GM12878 (cell line): ENCODE results near the gene MFSD11. TPM values are rescaled to one million over a fixed set of nuclear protein-coding genes. Genes with fewer than 3 reads are reported as not detected.

Experiments
- ATAC-seq: fragments of 200-7000 bp; cut with Tn5 transposase; 3 replicates; pipeline ENCODE4 v1.9.1; 2020; ENCODE audit warnings: mild to moderate bottlenecking, moderate library complexity
- BruUV-seq: library from RNA; stranded (reverse); fragments of 400-500 nt; replicated peaks from 2 replicates; lab custom pipeline; 2021; lab: Mats Ljungman, UMichigan
- CTCF ChIA-PET: fragments of 300-600 bp; sonication (Branson Sonifier 250); formaldehyde crosslinking; extraction: SDS; loops from one replicate; lab custom pipeline; 2021; ENCODE audit warnings: inconsistent platforms; lab: Yijun Ruan, JAX
- POLR2A ChIA-PET: fragments of 350-600 bp; formaldehyde crosslinking; extraction: SDS; loops from one replicate; lab custom pipeline; 2021; ENCODE audit warnings: inconsistent platforms; lab: Charles Lee
- RAD21 ChIA-PET: fragments of 300-600 bp; sonication (Branson Sonifier 250); formaldehyde crosslinking; loops from one replicate; lab custom pipeline; 2023; ENCODE audit warnings: antibody characterized with exemption; ENCODE audit not compliant: unreplicated experiment; lab: Charles Lee
- SMC1A ChIA-PET: fragments of 300-600 bp; sonication (Branson Sonifier 250); formaldehyde crosslinking; loops from one replicate; lab custom pipeline; 2023; ENCODE audit not compliant: unreplicated experiment, uncharacterized antibody; lab: Charles Lee
- DNase-seq: peaks from one replicate; pipeline ENCODE4 v3.0.0-alpha.2; 2011; ENCODE audit warnings: low read depth, low spot score
- FAIRE-seq: peaks from 3 replicates; lab custom pipeline; 2011; peaks lifted over from hg19 to GRCh38; lab: Jason Lieb, UNC
- H2AFZ ChIP-seq: 2 replicates; pipeline ENCODE4 v1.6.0; 2011; ENCODE audit warnings: low read depth, low read length, control low read depth; ENCODE audit not compliant: control insufficient read depth
- H3K27ac ChIP-seq: 2 replicates; pipeline ENCODE4 v1.5.1; 2011; ENCODE audit warnings: control low read depth; ENCODE audit not compliant: control insufficient read depth, insufficient read depth
- H3K27me3 ChIP-seq, 2 experiments: replicated peaks in 1 of 2; 2 replicates each; pipeline versions ENCODE4 v1.6.0 to v1.6.1; 2011; ENCODE audit warnings: low read length in 1 of 2; ENCODE audit not compliant: control insufficient read depth in 2 of 2, insufficient read depth in 2 of 2
- H3K36me3 ChIP-seq, 2 experiments: 2 replicates each; pipeline ENCODE4 v1.5.1; 2011; ENCODE audit warnings: low read length in 1 of 2; ENCODE audit not compliant: control insufficient read depth in 2 of 2, insufficient read depth in 2 of 2
- H3K4me1 ChIP-seq: 2 replicates; pipeline ENCODE4 v1.6.1; 2011; ENCODE audit warnings: mild to moderate bottlenecking, low read length, moderate library complexity, mixed read lengths; ENCODE audit not compliant: control insufficient read depth, insufficient read depth
- H3K4me2 ChIP-seq: 2 replicates; pipeline ENCODE4 v1.6.0; 2011; ENCODE audit warnings: control low read depth; ENCODE audit not compliant: control insufficient read depth, insufficient read depth
- H3K4me3 ChIP-seq: fragments of 200-600 bp; sonication (generic); 2 replicates; pipeline ENCODE4 v1.5.1; 2016
- H3K79me2 ChIP-seq: 2 replicates; pipeline ENCODE4 v1.6.0; 2011; ENCODE audit warnings: low read length; ENCODE audit not compliant: control insufficient read depth, insufficient read depth
- H3K9ac ChIP-seq: 2 replicates; pipeline ENCODE4 v1.8.0; 2011; ENCODE audit warnings: low read length, control low read depth, mixed read lengths; ENCODE audit not compliant: control insufficient read depth, insufficient read depth
- H3K9me3 ChIP-seq: replicated peaks from 3 replicates; pipeline ENCODE4 v1.5.1; 2011; ENCODE audit warnings: mild to moderate bottlenecking, low read length; ENCODE audit not compliant: control insufficient read depth, insufficient read depth
- H4K20me1 ChIP-seq: 2 replicates; pipeline ENCODE4 v1.6.0; 2011; ENCODE audit not compliant: control insufficient read depth, insufficient read depth
- ATF7 ChIP-seq: fragments of 450-650 bp; IDR thresholded peaks from 2 replicates; pipeline ENCODE4 v1.6.1; 2016; ENCODE audit warnings: low read depth, mild to moderate bottlenecking
- EGR1 ChIP-seq, 2 experiments: IDR thresholded peaks; 1 replicate in 1 of 2; 2 replicates in 1 of 2; pipeline ENCODE4 v1.6.1; 2011 to 2012; ENCODE audit warnings: low read depth in 2 of 2, low read length in 2 of 2, borderline replicate concordance in 1 of 2, mild to moderate bottlenecking in 1 of 2, moderate library complexity in 1 of 2
- GATAD2B ChIP-seq: fragments of 450-650 bp; conservative IDR thresholded peaks from 2 replicates; pipeline ENCODE4 v1.6.1; 2017; ENCODE audit warnings: low read depth, mild to moderate bottlenecking, moderate library complexity
- KLF5 ChIP-seq: fragments of 450-650 bp; IDR thresholded peaks from 2 replicates; pipeline ENCODE4 v1.6.1; 2014; ENCODE audit warnings: mild to moderate bottlenecking; ENCODE audit not compliant: partially characterized antibody
- MYC ChIP-seq: IDR thresholded peaks from 2 replicates; pipeline ENCODE4 v1.6.1; 2011; ENCODE audit warnings: mild to moderate bottlenecking, low read length, moderate library complexity, inconsistent platforms; ENCODE audit not compliant: insufficient read depth, insufficient replicate concordance, insufficient read length, severe bottlenecking
- NBN ChIP-seq: fragments of 450-650 bp; IDR thresholded peaks from 2 replicates; pipeline ENCODE4 v1.6.1; 2016
- NR2C2 ChIP-seq: IDR thresholded peaks from 2 replicates; pipeline ENCODE4 v1.6.1; 2011; ENCODE audit warnings: borderline replicate concordance, low read depth; ENCODE audit not compliant: control insufficient read depth, insufficient read length
- PAX8 ChIP-seq: fragments of 450-650 bp; IDR thresholded peaks from 2 replicates; pipeline ENCODE4 v1.6.1; 2017; ENCODE audit warnings: mild to moderate bottlenecking, moderate library complexity
- RBBP5 ChIP-seq: fragments of 200-600 bp; sonication (generic); conservative IDR thresholded peaks from 2 replicates; pipeline ENCODE4 v1.6.1; 2016
- SMAD1 ChIP-seq: fragments of 450-650 bp; IDR thresholded peaks from 2 replicates; pipeline ENCODE4 v1.6.1; 2018; ENCODE audit warnings: mild to moderate bottlenecking, low read depth; ENCODE audit not compliant: partially characterized antibody
- SUPT20H ChIP-seq: IDR thresholded peaks from 2 replicates; pipeline ENCODE4 v1.6.1; 2011; ENCODE audit warnings: low read depth, mild to moderate bottlenecking, low read length, moderate library complexity, borderline replicate concordance; ENCODE audit not compliant: control insufficient read depth
- TBL1XR1 ChIP-seq: IDR thresholded peaks from 2 replicates; pipeline ENCODE4 v1.6.1; 2012; ENCODE audit warnings: low read depth, low read length, improper control_type of control experiment
- ZNF274 ChIP-seq: IDR thresholded peaks from one replicate; pipeline ENCODE4 v1.8.0; 2011; ENCODE audit not compliant: insufficient read length, insufficient read depth
- WGBS: methylation state at CpG from one replicate; pipeline ENCODE4 v1.1.6; 2016; ENCODE audit warnings: low lambda C conversion rate; ENCODE audit not compliant: insufficient replicate concordance, insufficient coverage; ENCODE audit errors: missing lambda C conversion rate; 5-methylcytosine and 5-hydroxymethylcytosine counted together
- in situ Hi-C: fragments of 300-500 bp; cut with MboI; formaldehyde crosslinking; loops from 9 replicates; pipeline ENCODE4 v1.14.3; 2018; ENCODE audit warnings: mixed read lengths
- intact Hi-C: fragments of 100-400 bp; cut with micrococcal nuclease; formaldehyde crosslinking; loops from one replicate; pipeline ENCODE4 v1.14.2; 2022; ENCODE audit not compliant: unreplicated experiment
- polyA plus RNA-seq, 11 experiments: library from polyadenylated mRNA; depleted of rRNA in 4 of 11; unstranded in 6 of 11; stranded (reverse) in 5 of 11; fragments of >200 nt; fragmentation: Nextera tagmentation in 4 of 11; fragmentation: Illumina TruSeq in 1 of 11; extraction: Ambion mirVana in 4 of 11; extraction: Trizol in 1 of 11; gene quantifications; 1 replicate in 1 of 11; 2 replicates in 10 of 11; pipeline versions ENCODE4 v1.2.1 to v1.2.3, GENCODE V29; 2011 to 2016; ENCODE audit warnings: inconsistent platforms in 2 of 11, missing spikeins in 2 of 11, low read depth in 1 of 11
- total RNA-seq, 4 experiments: library from RNA; depleted of rRNA in 3 of 4; stranded (reverse); fragments of >200 nt in 3 of 4; fragmentation: Illumina TruSeq in 1 of 4; extraction: Trizol in 1 of 4; gene quantifications; 2 replicates each; pipeline versions ENCODE4 v1.2.1 to v1.2.3, GENCODE V29; 2013 to 2021
- TF ChIP-seq, protein P1 (sequence below): IDR thresholded peaks from 2 replicates; pipeline ENCODE4 v1.6.1; 2012; ENCODE audit warnings: low read depth, low read length, improper control_type of control experiment
- TF ChIP-seq, protein P2 (sequence below): fragments of 450-650 bp; IDR thresholded peaks from 2 replicates; pipeline ENCODE4 v1.6.1; 2017; ENCODE audit warnings: borderline replicate concordance

Gene MFSD11
- total and polyA plus RNA-seq, 10 of the 15 experiments (the other 5 are each of a cell fraction or from before 2014, with no cell fraction given): 11.0 to 19.4 (median 15.5) TPM

DNA sequence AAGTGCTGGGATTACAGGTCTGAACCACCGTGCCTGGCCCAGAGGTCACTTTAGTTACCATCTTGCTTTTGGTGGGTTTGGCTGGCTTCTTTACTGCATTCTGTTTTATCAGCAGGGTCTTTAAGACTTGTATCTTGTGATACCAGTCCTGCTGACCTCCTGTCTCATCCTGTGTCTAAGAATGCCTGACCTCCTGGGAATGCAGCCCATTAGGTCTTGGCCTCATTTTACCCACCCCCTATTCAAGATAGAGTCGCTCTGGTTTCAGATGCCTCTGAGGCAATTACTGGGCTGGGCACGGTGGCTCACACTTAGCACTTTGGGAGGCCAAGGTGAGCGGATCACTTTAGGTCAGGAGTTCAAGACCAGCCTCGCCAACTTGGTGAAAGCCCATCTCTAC, 63.8 kb downstream of the MFSD11 start:
- 45% methylated on average over 5 of the region's 5 CpGs for WGBS
- ATAC-seq: no peak
- no peak overlapping the region for H3K4me3 ChIP-seq
- H3K36me3 ChIP-seq: no peaks in the 10 kb centered on the region
- ChIA-PET SMC1A (no interaction called here), CTCF (interaction anchor here (0.6 kb wide), 1 partner anchor 382 kb away, joined by 3 read pairs; no protein-coding TSS in a partner anchor), POLR2A (interaction anchor here (0.7 kb wide), 1 partner anchor 403 kb away, joined by 4 read pairs; no protein-coding TSS in a partner anchor)
- no peaks in the 10 kb centered on the region for H3K4me1 ChIP-seq
- no peak overlapping the region for H3K4me2 ChIP-seq
- BruUV-seq: no TSS peak
- H3K27me3 ChIP-seq: no peaks in the 10 kb centered on the region
- H3K79me2 ChIP-seq: no peaks in the 10 kb centered on the region
- H2AFZ ChIP-seq: no peak overlapping the region
- H3K9ac ChIP-seq: no peak overlapping the region
- no peaks in the 10 kb centered on the region for H4K20me1 ChIP-seq
- no peak overlapping the region for H3K27ac ChIP-seq
- FAIRE-seq: no peak
- no peak for DNase-seq
- in situ Hi-C loops: no loop called here
- TF ChIP-seq, protein P1, sequence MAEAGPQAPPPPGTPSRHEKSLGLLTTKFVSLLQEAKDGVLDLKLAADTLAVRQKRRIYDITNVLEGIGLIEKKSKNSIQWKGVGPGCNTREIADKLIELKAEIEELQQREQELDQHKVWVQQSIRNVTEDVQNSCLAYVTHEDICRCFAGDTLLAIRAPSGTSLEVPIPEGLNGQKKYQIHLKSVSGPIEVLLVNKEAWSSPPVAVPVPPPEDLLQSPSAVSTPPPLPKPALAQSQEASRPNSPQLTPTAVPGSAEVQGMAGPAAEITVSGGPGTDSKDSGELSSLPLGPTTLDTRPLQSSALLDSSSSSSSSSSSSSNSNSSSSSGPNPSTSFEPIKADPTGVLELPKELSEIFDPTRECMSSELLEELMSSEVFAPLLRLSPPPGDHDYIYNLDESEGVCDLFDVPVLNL: no peak
- TF ChIP-seq SMAD1: no peak
- no peak for TF ChIP-seq ATF7
- TF ChIP-seq NR2C2: no peak
- TF ChIP-seq RBBP5: no peak
- TF ChIP-seq, protein P2, sequence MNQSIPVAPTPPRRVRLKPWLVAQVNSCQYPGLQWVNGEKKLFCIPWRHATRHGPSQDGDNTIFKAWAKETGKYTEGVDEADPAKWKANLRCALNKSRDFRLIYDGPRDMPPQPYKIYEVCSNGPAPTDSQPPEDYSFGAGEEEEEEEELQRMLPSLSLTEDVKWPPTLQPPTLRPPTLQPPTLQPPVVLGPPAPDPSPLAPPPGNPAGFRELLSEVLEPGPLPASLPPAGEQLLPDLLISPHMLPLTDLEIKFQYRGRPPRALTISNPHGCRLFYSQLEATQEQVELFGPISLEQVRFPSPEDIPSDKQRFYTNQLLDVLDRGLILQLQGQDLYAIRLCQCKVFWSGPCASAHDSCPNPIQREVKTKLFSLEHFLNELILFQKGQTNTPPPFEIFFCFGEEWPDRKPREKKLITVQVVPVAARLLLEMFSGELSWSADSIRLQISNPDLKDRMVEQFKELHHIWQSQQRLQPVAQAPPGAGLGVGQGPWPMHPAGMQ: no peak
- TF ChIP-seq NBN: no peak
- no peak for TF ChIP-seq ZNF274
- no peak for TF ChIP-seq SUPT20H
- no peak for TF ChIP-seq EGR1 (IDR thresholded peaks at IDR 0.05; ENCODE audit: borderline replicate concordance in 1 of 2, low read depth in 2 of 2, low read length in 2 of 2)
- no peak for TF ChIP-seq MYC
- TF ChIP-seq GATAD2B: no peak
- no peak for TF ChIP-seq PAX8
- no peak for TF ChIP-seq TBL1XR1
- TF ChIP-seq KLF5: no peak
- TF ChIP-seq, all 136 proteins: peak for 0
- no peaks in the 10 kb centered on the region for H3K9me3 ChIP-seq
- RAD21 ChIA-PET: no interaction called here
- intact Hi-C loops: no loop called here
